Activated T-cell treated with anti-CD3 and anti-CD28 coated beads, Interleukin-2, amount 50 U/mL, for 4 hours (primary cell): Measurements from ENCODE around the gene VANGL1. TPM values are rescaled to one million over a fixed set of nuclear protein-coding genes. Genes with fewer than 3 reads are reported as not detected.

Experiments used
- ATAC-seq, 2 donors: fragments of 200-7000 bp; cut with Tn5 transposase; one replicate each; pipeline ENCODE4 v1.10.0; 2021
- DNase-seq: peaks from one replicate; pipeline ENCODE4 v3.0.0-alpha.2; 2020
- H3K27me3 Mint-ChIP-seq: one replicate; pipeline ENCODE4 v1.8.0; 2021; ENCODE audit warnings: low read depth, mixed read lengths
- H3K36me3 Mint-ChIP-seq: one replicate; pipeline ENCODE4 v1.8.0; 2022; ENCODE audit warnings: mixed read lengths; ENCODE audit not compliant: insufficient read depth
- H3K4me1 Mint-ChIP-seq: one replicate; pipeline ENCODE4 v1.8.0; 2021; ENCODE audit warnings: low read depth, mixed read lengths
- H3K4me3 Mint-ChIP-seq: one replicate; pipeline ENCODE4 v1.8.0; 2021; ENCODE audit warnings: mild to moderate bottlenecking, moderate library complexity, mixed read lengths
- H3K9me3 Mint-ChIP-seq: one replicate; pipeline ENCODE4 v1.8.0; 2021; ENCODE audit warnings: mixed read lengths
- total RNA-seq, 3 donors: library from RNA; stranded (reverse); gene quantifications; one replicate each; pipeline ENCODE4 v1.2.1, GENCODE V29; 2021

The VANGL1 gene
- total RNA-seq, 3 donors from 2014 or later: 1.6 to 2.1 (median 1.8) TPM

DNA sequence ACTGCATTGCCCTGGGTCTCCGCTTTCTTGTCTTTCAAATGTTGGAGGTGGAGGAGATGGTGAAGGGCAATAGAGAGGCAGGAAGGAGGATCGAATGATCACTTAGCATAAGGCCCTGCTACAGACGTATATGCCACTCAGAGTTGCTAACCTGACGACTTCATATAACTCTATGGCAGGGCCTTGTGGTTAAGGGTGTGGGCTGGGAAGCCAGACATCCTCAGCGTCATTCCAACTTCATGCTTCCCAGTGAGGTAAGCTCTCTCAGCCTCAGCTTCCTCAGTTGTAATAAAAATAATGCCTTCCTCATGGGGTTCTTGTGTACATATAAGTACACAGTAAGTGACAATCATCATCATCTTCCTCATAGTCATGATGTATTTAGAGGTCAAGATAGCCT, 72.1 kb downstream of the VANGL1 start:
- no peaks in the 10 kb centered on the region for H3K36me3 Mint-ChIP-seq
- ATAC-seq (no peak), DNase-seq (no peak)
- peaks cover 17% of the 10 kb centered on the region for H3K27me3 Mint-ChIP-seq
- no peaks in the 10 kb centered on the region for H3K4me1 Mint-ChIP-seq
- no peak overlapping the region for H3K4me3 Mint-ChIP-seq
- H3K9me3 Mint-ChIP-seq: no peaks in the 10 kb centered on the region

- H3K4me3 Mint-ChIP-seq: no peak overlapping the region
- H3K9me3 Mint-ChIP-seq: no peaks in the 10 kb centered on the region
- no peaks in the 10 kb centered on the region for H3K36me3 Mint-ChIP-seq
- peaks cover 11% of the 10 kb centered on the region for H3K27me3 Mint-ChIP-seq
- H3K4me1 Mint-ChIP-seq: no peaks in the 10 kb centered on the region
- no peak for ATAC-seq
- no peak for DNase-seq
Measured at GRCh38 chr1:115714572-115715141, 72.9 kb downstream of the VANGL1 start.

GRCh38 chr1:115717541-115717940, 75.8 kb downstream of the VANGL1 start:
- Mint-ChIP-seq H3K9me3 (no peaks in the 10 kb centered on the region), H3K4me3 (no peak overlapping the region), H3K27me3 (peaks cover 7% of the 10 kb centered on the region), H3K4me1 (no peaks in the 10 kb centered on the region), H3K36me3 (no peaks in the 10 kb centered on the region)
- no peak for ATAC-seq
- DNase-seq: no peak

GRCh38 chr1:115718011-115718754, 76.4 kb downstream of the VANGL1 start:
- no peaks in the 10 kb centered on the region for H3K4me1 Mint-ChIP-seq
- H3K4me3 Mint-ChIP-seq: no peak overlapping the region
- no peaks in the 10 kb centered on the region for H3K36me3 Mint-ChIP-seq
- ATAC-seq: no peak
- peaks cover 7% of the 10 kb centered on the region for H3K27me3 Mint-ChIP-seq
- no peak for DNase-seq
- H3K9me3 Mint-ChIP-seq: no peaks in the 10 kb centered on the region

GRCh38 chr1:115719285-115719684, 77.5 kb downstream of the VANGL1 start:
- Mint-ChIP-seq H3K4me3 (no peak overlapping the region), H3K36me3 (no peaks in the 10 kb centered on the region), H3K4me1 (no peaks in the 10 kb centered on the region), H3K9me3 (no peaks in the 10 kb centered on the region), H3K27me3 (peaks cover 7% of the 10 kb centered on the region)
- DNase-seq (no peak), ATAC-seq (no peak)

DNA sequence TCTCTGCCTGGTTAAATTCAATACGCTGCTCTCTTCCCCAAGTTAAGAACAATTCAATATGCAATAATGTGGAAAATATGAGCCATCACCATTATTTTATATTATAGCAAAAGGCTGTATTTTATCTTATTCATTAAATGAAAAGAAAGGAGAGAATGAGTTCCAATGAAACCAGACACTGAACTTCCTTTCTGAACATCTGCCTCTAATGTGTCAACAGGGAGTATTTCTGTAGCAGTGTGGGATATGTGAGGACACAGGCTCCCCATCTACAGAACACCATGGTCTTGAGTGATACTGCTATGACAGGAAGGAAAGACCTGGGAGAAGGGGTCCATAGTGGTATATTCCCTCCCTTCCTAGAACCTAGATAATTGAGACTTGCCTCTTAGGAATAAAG, 80.5 kb downstream of the VANGL1 start:
- Mint-ChIP-seq H3K9me3 (no peaks in the 10 kb centered on the region), H3K27me3 (peaks cover 5% of the 10 kb centered on the region), H3K4me3 (no peak overlapping the region), H3K36me3 (no peaks in the 10 kb centered on the region), H3K4me1 (no peaks in the 10 kb centered on the region)
- DNase-seq (no peak), ATAC-seq (no peak)

DNA sequence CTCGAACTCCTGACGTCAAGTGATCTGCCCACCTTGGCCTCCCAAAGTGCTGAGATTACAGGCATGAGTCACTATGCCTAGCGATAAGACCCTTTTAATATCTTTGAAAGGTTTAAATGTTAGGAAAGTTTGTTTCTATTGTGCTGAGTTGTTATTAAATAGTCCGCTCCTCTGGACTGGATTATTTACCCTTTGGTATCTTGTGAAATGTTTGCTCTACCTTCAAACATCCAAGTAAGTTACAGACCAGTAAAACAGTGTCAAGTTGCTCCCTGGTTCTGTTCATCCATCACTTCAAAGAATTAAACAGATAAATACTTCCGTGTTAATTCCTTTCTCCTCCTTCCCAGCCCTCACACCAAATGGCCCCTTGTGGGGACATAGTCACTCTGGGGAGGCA, 82.0 kb downstream of the VANGL1 start:
- ATAC-seq: no peak
- Mint-ChIP-seq H3K36me3 (no peaks in the 10 kb centered on the region), H3K9me3 (no peaks in the 10 kb centered on the region), H3K4me3 (no peak overlapping the region), H3K27me3 (peaks cover 3% of the 10 kb centered on the region), H3K4me1 (no peaks in the 10 kb centered on the region)
- DNase-seq: no peak

DNA sequence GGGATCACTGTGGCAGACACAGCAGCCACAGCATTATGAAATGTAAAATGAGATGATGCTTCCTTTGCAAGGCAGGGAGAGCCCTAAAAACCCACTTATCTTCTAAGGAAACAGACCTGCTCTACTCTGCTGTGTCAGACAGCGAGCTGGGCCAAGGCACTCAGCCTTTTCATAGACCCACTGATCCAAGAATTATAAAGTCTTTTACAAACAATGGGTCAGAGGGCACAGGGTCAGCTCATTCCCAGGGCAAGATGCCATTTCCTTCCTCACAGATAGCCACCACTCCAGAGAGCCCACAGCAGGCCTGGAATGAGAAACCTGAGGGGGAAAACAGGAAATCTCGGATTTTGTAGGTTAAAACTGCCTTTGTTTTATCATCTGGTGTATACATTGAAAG, 83.8 kb downstream of the VANGL1 start:
- Mint-ChIP-seq H3K4me3 (no peak overlapping the region), H3K9me3 (no peaks in the 10 kb centered on the region)
- DNase-seq: no peak

DNA sequence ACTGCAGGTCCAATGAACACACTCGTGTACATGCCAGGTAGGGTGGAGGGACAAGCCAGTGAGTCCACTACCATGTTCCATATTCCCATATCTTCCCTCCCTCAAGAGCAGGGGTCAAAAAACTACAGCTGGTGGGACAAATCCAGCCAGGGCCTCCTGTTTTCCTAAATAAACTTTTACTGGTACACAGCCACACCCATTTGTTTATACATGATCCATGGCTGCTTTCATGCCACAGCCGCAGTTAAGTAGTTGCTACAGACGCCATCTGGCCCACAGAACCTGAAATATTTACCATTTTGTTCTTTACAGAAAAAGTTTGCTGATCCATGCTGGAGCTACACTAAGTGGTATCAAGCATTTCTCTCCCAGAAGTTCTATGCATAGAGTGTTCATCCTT, 84.4 kb downstream of the VANGL1 start:
- H3K4me3 Mint-ChIP-seq: no peak overlapping the region
- no peaks in the 10 kb centered on the region for H3K9me3 Mint-ChIP-seq
- ATAC-seq (no peak), DNase-seq (no peak)
- H3K4me1 Mint-ChIP-seq: no peaks in the 10 kb centered on the region
- peaks cover 3% of the 10 kb centered on the region for H3K27me3 Mint-ChIP-seq
- no peaks in the 10 kb centered on the region for H3K36me3 Mint-ChIP-seq

More for the DNA sequence above, 83.8 kb downstream of the VANGL1 start:
- H3K27me3 Mint-ChIP-seq: peaks cover 3% of the 10 kb centered on the region
- no peaks in the 10 kb centered on the region for H3K36me3 Mint-ChIP-seq
- ATAC-seq: no peak
- no peaks in the 10 kb centered on the region for H3K4me1 Mint-ChIP-seq

DNA sequence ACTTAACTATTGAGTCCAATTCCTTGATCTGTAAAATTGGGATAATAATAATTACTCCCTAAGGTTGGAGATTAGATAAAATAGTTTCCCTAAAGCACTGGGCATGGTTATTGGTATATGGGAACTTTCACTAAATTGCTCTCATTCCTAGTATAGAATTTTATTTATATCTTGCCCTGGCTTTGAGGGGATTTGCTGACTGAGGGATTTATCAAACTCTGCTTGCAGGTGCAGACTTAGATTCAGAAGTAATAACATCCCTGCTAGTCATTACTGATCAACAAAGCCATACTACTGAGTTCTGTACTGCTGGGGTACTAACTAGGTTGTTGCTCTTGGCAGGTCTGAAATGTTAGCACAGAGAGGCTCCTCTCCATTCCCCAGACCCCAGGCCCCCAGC, 84.8 kb downstream of the VANGL1 start:
- no peak for ATAC-seq
- no peaks in the 10 kb centered on the region for H3K36me3 Mint-ChIP-seq
- no peak for DNase-seq
- no peaks in the 10 kb centered on the region for H3K4me1 Mint-ChIP-seq
- no peak overlapping the region for H3K4me3 Mint-ChIP-seq
- H3K27me3 Mint-ChIP-seq: peaks cover 3% of the 10 kb centered on the region
- no peaks in the 10 kb centered on the region for H3K9me3 Mint-ChIP-seq

DNA sequence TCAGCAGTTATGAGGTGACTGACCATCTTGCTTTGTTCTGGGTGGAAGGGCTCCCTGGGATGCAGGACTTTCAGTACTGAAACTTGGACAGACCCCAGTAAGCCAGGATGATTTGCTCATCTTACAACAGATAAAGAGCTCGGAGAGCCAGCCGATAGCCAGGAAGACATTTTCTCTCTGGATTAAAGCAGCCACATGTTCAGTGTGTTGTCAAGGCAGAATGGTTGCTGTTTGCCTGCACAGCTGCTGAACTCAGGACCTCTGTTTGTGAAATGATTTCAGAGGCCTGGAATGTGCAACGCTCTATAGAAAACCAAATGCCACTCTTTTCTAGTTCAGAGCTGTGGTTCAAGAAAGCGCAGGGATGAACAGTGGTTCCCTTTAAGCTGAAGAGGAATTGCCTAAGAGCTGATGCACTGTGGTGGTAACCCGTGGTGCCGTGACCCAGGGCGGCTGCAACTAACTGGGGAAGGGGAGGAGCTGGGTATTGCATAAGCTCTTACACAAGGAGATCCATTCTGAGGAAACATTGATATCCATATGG, 86.0 kb downstream of the VANGL1 start:
- Mint-ChIP-seq H3K36me3 (no peaks in the 10 kb centered on the region), H3K4me1 (no peaks in the 10 kb centered on the region), H3K27me3 (peaks cover 3% of the 10 kb centered on the region), H3K9me3 (no peaks in the 10 kb centered on the region), H3K4me3 (no peak overlapping the region)
- DNase-seq (no peak), ATAC-seq (no peak)

GRCh38 chr1:115728341-115728740, 86.6 kb downstream of the VANGL1 start:
- ATAC-seq (no peak), DNase-seq (no peak)
- H3K36me3 Mint-ChIP-seq: no peaks in the 10 kb centered on the region
- no peaks in the 10 kb centered on the region for H3K4me1 Mint-ChIP-seq
- no peaks in the 10 kb centered on the region for H3K9me3 Mint-ChIP-seq
- H3K4me3 Mint-ChIP-seq: no peak overlapping the region
- H3K27me3 Mint-ChIP-seq: peaks cover 3% of the 10 kb centered on the region

DNA sequence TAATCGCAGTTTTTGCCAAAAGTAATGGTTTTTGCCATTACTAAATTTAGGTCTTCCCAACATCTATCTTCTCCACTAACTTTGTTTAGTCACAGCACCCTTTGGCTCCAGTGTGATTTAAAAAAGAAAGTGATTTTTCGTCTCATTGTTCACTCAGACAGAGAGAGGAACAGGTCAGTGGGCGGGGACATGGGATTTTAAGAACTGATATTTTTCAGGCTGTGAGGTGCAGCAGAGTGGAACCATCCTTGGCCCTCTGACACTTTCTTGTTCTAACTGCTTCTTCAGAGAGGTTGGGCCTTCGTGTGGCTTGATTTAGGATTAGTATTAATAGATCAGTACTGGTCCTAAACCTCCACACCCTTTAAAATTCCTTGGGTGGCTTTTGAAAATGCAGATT, 88.0 kb downstream of the VANGL1 start:
- ATAC-seq (no peak), DNase-seq (no peak)
- H3K9me3 Mint-ChIP-seq: no peaks in the 10 kb centered on the region
- H3K4me3 Mint-ChIP-seq: no peak overlapping the region
- peaks cover 4% of the 10 kb centered on the region for H3K27me3 Mint-ChIP-seq
- H3K4me1 Mint-ChIP-seq: no peaks in the 10 kb centered on the region
- H3K36me3 Mint-ChIP-seq: no peaks in the 10 kb centered on the region

DNA sequence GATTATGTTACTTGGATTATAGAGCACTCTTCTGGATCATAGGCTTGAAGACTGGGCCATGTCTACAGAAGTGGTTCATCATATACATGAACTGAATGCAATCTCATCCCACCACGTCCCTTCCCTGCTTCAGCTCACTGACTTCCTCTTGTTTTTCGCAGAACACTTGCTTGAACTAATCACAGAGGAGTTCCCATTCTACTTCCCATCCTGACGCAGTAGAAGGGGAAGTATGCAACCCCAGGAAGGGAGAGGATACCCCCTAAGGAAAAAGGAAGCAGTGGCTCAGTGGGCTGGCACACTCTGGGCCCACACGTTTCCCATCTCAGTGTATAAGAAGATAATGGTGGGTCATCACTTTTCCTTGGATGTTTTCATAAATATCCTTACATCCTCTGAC, 90.5 kb downstream of the VANGL1 start:
- DNase-seq (no peak), ATAC-seq (no peak)
- Mint-ChIP-seq H3K9me3 (no peaks in the 10 kb centered on the region), H3K4me3 (no peak overlapping the region), H3K36me3 (no peaks in the 10 kb centered on the region), H3K4me1 (no peaks in the 10 kb centered on the region), H3K27me3 (peaks cover 6% of the 10 kb centered on the region)

DNA sequence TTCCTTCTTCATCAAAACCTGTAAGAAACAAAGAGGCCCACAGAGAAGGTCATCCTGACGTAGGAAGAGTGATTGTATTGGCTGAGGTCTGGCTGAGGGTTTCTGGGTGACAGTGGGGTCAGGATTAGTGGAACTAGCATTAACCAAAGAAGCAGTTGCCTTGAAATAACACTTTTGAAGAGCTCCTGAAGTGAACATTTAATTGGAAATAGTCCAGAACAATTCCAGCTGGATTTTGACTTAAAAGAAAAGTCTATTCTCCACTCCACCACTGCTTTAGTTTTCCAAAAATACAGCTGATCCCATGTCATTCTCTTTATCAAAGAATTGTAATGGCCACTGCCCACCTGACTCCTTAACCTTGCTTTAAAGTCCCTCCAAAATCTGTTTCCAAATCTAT, 99.0 kb downstream of the VANGL1 start:
- Mint-ChIP-seq H3K27me3 (peaks cover 7% of the 10 kb centered on the region), H3K4me1 (no peaks in the 10 kb centered on the region), H3K9me3 (no peaks in the 10 kb centered on the region), H3K4me3 (no peak overlapping the region), H3K36me3 (no peaks in the 10 kb centered on the region)
- no peak for DNase-seq
- no peak for ATAC-seq
